Astrocyte (in vitro differentiated cells and primary cell): Measurements from ENCODE around the gene POLR1C. TPM values are rescaled to one million over a fixed set of nuclear protein-coding genes. Genes with fewer than 3 reads are reported as not detected.

Experiments used
- DNase-seq: peaks from one replicate; pipeline ENCODE4 v3.0.0-alpha.2; 2010; ENCODE audit warnings: low read depth
- FAIRE-seq: peaks from 2 replicates; lab custom pipeline; 2011; peaks lifted over from hg19 to GRCh38; lab: Jason Lieb, UNC
- H2AFZ ChIP-seq: 2 replicates; pipeline ENCODE4 v1.6.0; 2012; ENCODE audit warnings: low read depth, low read length, inconsistent platforms
- H3K27ac ChIP-seq: 2 replicates; pipeline ENCODE4 v1.5.1; 2011; ENCODE audit warnings: low read depth, low read length, inconsistent platforms
- H3K27me3 ChIP-seq: 2 replicates; pipeline ENCODE4 v1.6.0; 2011; ENCODE audit warnings: low read length, inconsistent platforms; ENCODE audit not compliant: insufficient read depth
- H3K36me3 ChIP-seq: 2 replicates; pipeline ENCODE4 v1.5.1; 2011; ENCODE audit warnings: low read length, inconsistent platforms; ENCODE audit not compliant: insufficient read depth
- H3K4me1 ChIP-seq: 2 replicates; pipeline ENCODE4 v1.5.1; 2011; ENCODE audit warnings: low read length, inconsistent platforms; ENCODE audit not compliant: insufficient read depth
- H3K4me2 ChIP-seq: 2 replicates; pipeline ENCODE4 v1.6.0; 2012; ENCODE audit warnings: low read length, inconsistent platforms
- H3K4me3 ChIP-seq: 2 replicates; pipeline ENCODE4 v1.5.1; 2011; ENCODE audit warnings: low read depth, mild to moderate bottlenecking, low read length, inconsistent platforms; ENCODE audit not compliant: insufficient read depth
- H3K79me2 ChIP-seq: 2 replicates; pipeline ENCODE4 v1.6.0; 2012; ENCODE audit warnings: mild to moderate bottlenecking, low read length, inconsistent platforms; ENCODE audit not compliant: insufficient read depth
- H3K9ac ChIP-seq: 2 replicates; pipeline ENCODE4 v1.6.0; 2012; ENCODE audit warnings: mild to moderate bottlenecking, low read length, inconsistent platforms
- H3K9me3 ChIP-seq: 2 replicates; pipeline ENCODE4 v1.5.1; 2012; ENCODE audit warnings: low read depth, mild to moderate bottlenecking, low read length, inconsistent platforms; ENCODE audit not compliant: insufficient read depth
- H4K20me1 ChIP-seq: 2 replicates; pipeline ENCODE4 v1.6.0; 2012; ENCODE audit warnings: low read length, inconsistent platforms; ENCODE audit not compliant: insufficient read depth
- H3K27ac Mint-ChIP-seq: one replicate; pipeline ENCODE4 v1.8.0; 2021; ENCODE audit warnings: mild to moderate bottlenecking, mixed read lengths; ENCODE audit not compliant: unreplicated experiment
- H3K27me3 Mint-ChIP-seq: one replicate; pipeline ENCODE4 v1.8.0; 2021; ENCODE audit warnings: low read depth, mixed read lengths; ENCODE audit not compliant: unreplicated experiment
- H3K36me3 Mint-ChIP-seq: one replicate; pipeline ENCODE4 v1.8.0; 2021; ENCODE audit warnings: low read depth, mixed read lengths; ENCODE audit not compliant: unreplicated experiment
- H3K4me1 Mint-ChIP-seq: one replicate; pipeline ENCODE4 v1.8.0; 2021; ENCODE audit warnings: low read depth, mixed read lengths; ENCODE audit not compliant: unreplicated experiment
- H3K4me3 Mint-ChIP-seq: one replicate; pipeline ENCODE4 v1.8.0; 2021; ENCODE audit warnings: mild to moderate bottlenecking, moderate library complexity, mixed read lengths; ENCODE audit not compliant: unreplicated experiment
- H3K9me3 Mint-ChIP-seq: one replicate; pipeline ENCODE4 v1.8.0; 2021; ENCODE audit warnings: mild to moderate bottlenecking, mixed read lengths; ENCODE audit not compliant: unreplicated experiment
- CTCF ChIP-seq: IDR thresholded peaks from 2 replicates; pipeline ENCODE4 v1.5.1; 2011; ENCODE audit warnings: low read depth, mild to moderate bottlenecking, inconsistent platforms, low read length, moderate library complexity; ENCODE audit not compliant: insufficient read depth
- EZH2 ChIP-seq: IDR thresholded peaks from 2 replicates; pipeline ENCODE4 v1.6.1; 2012; ENCODE audit warnings: mild to moderate bottlenecking, low read length, inconsistent platforms; ENCODE audit not compliant: insufficient read depth
- total RNA-seq: library from RNA; stranded (reverse); gene quantifications from 2 replicates; pipeline ENCODE4 v1.2.1, GENCODE V29; 2021

POLR1C gene
- total RNA-seq, 1 donor from 2014 or later, result 41.8 TPM

- peak; percentile 59 for DNase-seq
- H3K4me1 Mint-ChIP-seq, result peaks cover 9% of the 10 kb centered on the region
- H3K27ac ChIP-seq, result peak within 1 kb of the TSS; percentile 42
- H3K79me2 ChIP-seq, result peaks cover 18% of the 10 kb centered on the region
- H3K9ac ChIP-seq, result peak within 1 kb of the TSS; percentile 79
- H4K20me1 ChIP-seq, result peaks cover 49% of the 10 kb centered on the region
- peak within 1 kb of the TSS; percentile 64 for H3K4me3 ChIP-seq
- no peaks in the 10 kb centered on the region for H3K9me3 Mint-ChIP-seq
- no peaks in the 10 kb centered on the region for H3K27me3 ChIP-seq
- H3K27ac Mint-ChIP-seq, result no peak within 1 kb of the TSS
- peak within 1 kb of the TSS; percentile 83 for H3K4me3 Mint-ChIP-seq
- peaks cover 19% of the 10 kb centered on the region for H3K27me3 Mint-ChIP-seq
- FAIRE-seq, result no peak
- H3K36me3 ChIP-seq, result peaks cover 22% of the 10 kb centered on the region
- H3K4me2 ChIP-seq, result peak within 1 kb of the TSS; percentile 95
- TF ChIP-seq EZH2 (no peak), CTCF (no peak)
- peaks cover 10% of the 10 kb centered on the region for H3K36me3 Mint-ChIP-seq
- peak within 1 kb of the TSS; percentile 84 for H2AFZ ChIP-seq
- H3K4me1 ChIP-seq, result peaks cover 11% of the 10 kb centered on the region
- H3K9me3 ChIP-seq, result no peaks in the 10 kb centered on the region
These were observed 6.7 kb upstream of the POLR1C start, which contains the start of gene LRRC73 for GRCh38 chr6:43509984-43510826. Gene LRRC73 (minus strand): TSS chr6:43510346. CDS start chr6:43509785, 561 bp downstream.

- Mint-ChIP-seq H3K4me3 (peak overlapping the region; percentile 27), H3K9me3 (no peaks in the 10 kb centered on the region), H3K4me1 (peaks cover 12% of the 10 kb centered on the region), H3K27ac (no peak overlapping the region), H3K36me3 (peaks cover 10% of the 10 kb centered on the region), H3K27me3 (peaks cover 19% of the 10 kb centered on the region)
- peaks cover 24% of the 10 kb centered on the region for H3K79me2 ChIP-seq
- H3K27me3 ChIP-seq, result no peaks in the 10 kb centered on the region
- DNase-seq (no peak), FAIRE-seq (no peak)
- H4K20me1 ChIP-seq, result peaks cover 54% of the 10 kb centered on the region
- no peaks in the 10 kb centered on the region for H3K9me3 ChIP-seq
- H2AFZ ChIP-seq, result no peak overlapping the region
- H3K36me3 ChIP-seq, result peaks cover 25% of the 10 kb centered on the region
- H3K4me3 ChIP-seq, result no peak overlapping the region
- TF ChIP-seq CTCF (no peak), EZH2 (no peak)
- H3K9ac ChIP-seq, result peak overlapping the region; percentile 79
- H3K27ac ChIP-seq, result peak overlapping the region; percentile 42
- peak overlapping the region; percentile 95 for H3K4me2 ChIP-seq
- H3K4me1 ChIP-seq, result peaks cover 17% of the 10 kb centered on the region
These were observed 6.1 kb upstream of the POLR1C start for GRCh38 chr6:43510827-43511163.

- no peak for FAIRE-seq
- Histone ChIP-seq H3K4me2 (no peak overlapping the region), H3K4me1 (peaks cover 21% of the 10 kb centered on the region), H3K9ac (no peak overlapping the region), H3K27ac (no peak overlapping the region), H2AFZ (no peak overlapping the region), H3K9me3 (no peaks in the 10 kb centered on the region), H4K20me1 (peaks cover 53% of the 10 kb centered on the region), H3K36me3 (peaks cover 25% of the 10 kb centered on the region), H3K27me3 (no peaks in the 10 kb centered on the region), H3K4me3 (no peak overlapping the region), H3K79me2 (peaks cover 35% of the 10 kb centered on the region)
- Mint-ChIP-seq H3K9me3 (no peaks in the 10 kb centered on the region), H3K36me3 (peaks cover 11% of the 10 kb centered on the region), H3K27me3 (peaks cover 19% of the 10 kb centered on the region), H3K4me1 (peaks cover 13% of the 10 kb centered on the region), H3K27ac (no peak overlapping the region), H3K4me3 (peak overlapping the region; percentile 47)
- TF ChIP-seq EZH2 (no peak), CTCF (no peak)
- no peak for DNase-seq
These were observed 5.0 kb upstream of the POLR1C start for GRCh38 chr6:43511824-43512415.
